ENCODE measurements around the gene KIF27.
A peak's percentile ranks its signal among the peaks of the same experiment; 100 is the strongest.
"Not testable (repeated sequence)": the region's sequence is repeated elsewhere in the genome, so short reads cannot be mapped to it uniquely, and the experiment has no call there.

The KIF27 gene

DNA sequence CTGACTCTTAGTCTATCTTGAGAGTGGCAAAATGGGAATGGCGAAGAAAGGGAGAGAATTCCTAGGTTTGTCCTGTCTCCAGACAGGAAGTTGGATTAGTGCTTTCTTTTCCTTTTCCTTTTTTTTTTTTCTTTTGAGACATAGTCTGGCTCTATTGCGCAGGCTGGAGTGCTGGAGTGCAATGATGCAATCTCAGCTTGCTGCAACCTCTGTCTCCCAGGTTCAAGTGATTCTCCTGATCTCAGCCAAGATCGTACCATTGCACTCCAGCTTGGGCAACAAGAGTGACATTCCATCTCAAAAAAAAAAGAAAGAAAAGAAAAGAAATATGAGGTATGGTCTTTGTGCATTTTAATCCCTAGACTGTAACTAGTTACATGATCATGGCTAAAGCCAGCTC, 12.6 kb upstream of the KIF27 start:
- peak; percentile 23 to 29 for DNase-seq (ENCODE audit: low read depth in 2 of 2)

DNA sequence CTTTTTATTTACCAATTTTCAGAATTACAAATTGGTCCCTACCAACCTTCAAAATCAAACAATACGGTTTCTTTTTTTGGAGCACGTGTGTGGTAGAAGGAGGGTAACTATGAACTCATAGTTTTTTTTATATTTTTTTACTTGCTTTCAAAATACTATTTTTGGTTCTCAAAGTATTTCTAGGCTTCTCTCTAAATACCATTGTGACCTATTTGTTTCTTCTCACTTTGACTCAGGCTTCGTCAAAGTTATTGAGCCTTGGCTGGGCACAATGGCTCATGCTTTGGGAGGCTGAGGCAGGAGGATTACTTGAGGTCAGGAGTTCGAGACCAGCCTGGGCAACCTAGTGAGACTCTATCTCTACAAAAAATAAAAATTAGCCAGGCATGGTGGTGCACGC, 11.6 kb upstream of the KIF27 start:
- DNase-seq (ENCODE audit: low read depth in 2 of 2), result no peak

DNA sequence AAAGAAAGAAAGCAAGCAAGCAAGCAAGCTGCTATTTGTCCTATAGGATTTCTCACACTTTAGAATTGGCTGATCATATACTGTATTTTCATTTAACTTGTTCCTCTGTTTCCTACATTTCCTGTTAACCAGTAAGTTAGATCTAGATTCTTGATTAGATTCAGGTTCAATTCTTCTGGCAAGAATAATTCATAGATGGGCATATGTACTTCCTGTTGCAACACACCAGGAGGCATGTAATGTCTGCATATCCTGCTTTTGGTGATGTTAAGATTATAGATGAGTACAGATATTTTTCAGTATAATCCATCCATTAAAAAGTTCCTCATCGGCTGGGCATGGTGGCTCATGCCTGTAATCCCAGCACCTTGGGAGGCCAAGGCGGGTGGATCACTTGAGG, 10.8 kb upstream of the KIF27 start:
- DNase-seq (ENCODE audit: low read depth in 2 of 2), result no peak

DNA sequence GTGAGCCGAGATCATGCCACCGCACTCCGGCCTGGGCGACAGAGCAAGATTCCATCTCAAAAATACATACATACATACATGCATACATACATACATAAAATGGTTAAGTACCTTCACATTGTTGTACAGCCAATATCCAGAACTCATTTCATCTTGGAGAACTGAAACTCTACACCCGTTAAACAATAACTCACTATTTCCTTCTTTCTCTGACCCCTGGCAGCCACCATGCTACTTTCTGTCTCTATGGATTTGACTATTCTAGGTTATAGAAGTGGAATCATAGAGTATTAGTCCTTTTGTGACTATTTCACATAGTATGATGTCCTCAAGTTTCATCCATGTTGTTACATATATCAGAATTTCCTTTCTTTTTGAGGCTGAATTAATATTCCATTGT, 9.6 kb upstream of the KIF27 start:
- no peak for DNase-seq (ENCODE audit: low read depth in 2 of 2)

DNA sequence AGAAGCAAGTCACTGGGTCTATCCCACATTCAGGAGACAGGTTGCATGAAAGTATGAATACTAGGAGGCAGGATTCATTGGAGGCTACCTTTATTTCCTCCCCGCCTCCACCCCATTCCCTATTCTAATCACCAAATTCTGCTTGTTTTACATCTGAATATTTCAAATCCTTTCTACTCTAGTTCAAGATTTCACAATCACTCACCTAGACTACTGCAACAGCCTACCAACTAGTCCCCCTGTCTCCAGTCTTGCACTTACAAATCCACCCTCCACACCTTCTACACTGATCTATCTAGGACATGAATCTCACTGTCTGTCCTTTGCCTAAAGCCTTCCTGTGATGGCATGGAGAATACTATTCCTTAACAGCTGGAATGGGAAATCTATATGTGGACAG, 6.4 kb upstream of the KIF27 start:
- no peak for DNase-seq (ENCODE audit: low read depth in 2 of 2)

DNA sequence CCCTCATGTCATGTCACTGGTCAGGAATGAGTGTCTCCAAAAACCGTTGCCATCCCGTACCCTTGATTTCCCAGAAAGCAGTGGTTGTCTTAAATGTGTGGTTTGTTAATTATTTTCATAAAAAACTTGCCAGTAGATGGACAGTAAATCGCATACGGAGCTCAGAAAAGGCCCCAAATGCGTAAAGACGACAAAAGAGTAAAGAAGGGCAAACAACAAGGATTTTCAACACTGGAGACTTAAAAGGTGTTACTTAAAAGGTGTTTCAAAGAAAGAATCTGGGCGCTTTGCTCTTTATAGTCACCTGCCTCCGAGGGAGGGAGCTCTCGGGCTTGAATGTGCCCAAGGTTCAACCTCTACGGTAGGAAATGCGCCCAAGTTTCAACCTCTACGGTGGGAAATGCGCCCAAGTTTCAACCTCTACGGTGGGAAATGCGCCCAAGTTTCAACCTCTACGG, 734 bp downstream of the KIF27 start:
- no peak for DNase-seq (ENCODE audit: low read depth in 2 of 2)

DNA sequence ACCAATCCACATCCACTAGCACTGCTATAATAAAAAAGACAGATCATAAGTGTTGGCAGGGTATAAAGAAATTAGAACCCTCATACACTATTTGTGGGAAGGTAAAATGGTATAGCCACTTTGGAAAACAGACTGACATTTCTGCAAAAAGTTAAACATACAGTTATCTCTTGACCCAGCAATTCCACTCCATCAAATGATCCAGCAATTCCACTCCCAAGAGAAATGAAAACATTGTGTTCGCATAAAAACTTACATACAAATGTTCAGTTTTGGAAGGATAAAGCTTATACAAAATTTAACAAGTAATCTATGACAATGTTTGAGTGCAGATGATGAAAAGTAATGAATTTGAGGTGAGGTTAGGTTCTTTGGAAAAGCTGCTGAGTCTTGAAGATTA, 2.1 kb downstream of the KIF27 start:
- DNase-seq (ENCODE audit: low read depth in 2 of 2), result no peak

DNA sequence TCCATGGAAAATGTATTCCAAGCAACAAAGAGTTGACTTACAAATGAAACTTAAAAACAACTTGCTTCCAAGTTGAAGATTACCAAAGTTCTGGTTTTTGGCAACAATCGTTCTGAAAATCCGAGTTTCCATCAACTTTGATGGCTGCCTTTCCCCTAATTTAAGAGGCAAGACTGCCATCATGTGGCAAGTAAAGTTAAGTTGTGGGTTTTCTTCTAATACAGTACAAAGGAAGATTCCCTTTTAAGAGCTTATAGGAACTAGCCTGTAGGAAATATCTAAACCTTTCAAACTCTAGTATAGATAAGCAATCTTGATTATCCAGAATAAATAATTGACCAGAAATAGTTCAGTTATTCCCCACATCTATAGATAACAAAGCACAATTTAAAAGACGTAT, 9.0 kb downstream of the KIF27 start:
- not testable (repeated sequence) for DNase-seq (ENCODE audit: low read depth in 2 of 2)

DNA sequence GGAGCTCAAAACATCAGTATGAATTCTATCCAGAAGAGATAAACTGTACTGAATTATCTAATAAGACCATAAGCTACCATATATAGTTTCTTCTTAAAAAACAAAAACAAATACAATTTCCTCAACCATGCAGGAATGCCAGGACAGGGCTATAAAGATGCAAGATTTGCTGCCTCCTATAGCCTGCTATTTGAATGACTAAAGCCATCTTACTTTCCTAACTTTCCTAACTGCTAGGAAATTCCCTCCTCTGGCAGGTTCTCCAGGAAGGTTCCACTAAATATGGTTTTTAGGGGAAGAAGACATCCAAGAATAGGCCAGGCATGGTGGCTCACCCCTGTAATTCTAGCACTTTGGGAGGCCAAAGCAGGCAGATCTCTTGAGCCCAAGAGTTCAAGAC, 15.1 kb downstream of the KIF27 start:
- no peak for DNase-seq (ENCODE audit: low read depth in 2 of 2)

DNA sequence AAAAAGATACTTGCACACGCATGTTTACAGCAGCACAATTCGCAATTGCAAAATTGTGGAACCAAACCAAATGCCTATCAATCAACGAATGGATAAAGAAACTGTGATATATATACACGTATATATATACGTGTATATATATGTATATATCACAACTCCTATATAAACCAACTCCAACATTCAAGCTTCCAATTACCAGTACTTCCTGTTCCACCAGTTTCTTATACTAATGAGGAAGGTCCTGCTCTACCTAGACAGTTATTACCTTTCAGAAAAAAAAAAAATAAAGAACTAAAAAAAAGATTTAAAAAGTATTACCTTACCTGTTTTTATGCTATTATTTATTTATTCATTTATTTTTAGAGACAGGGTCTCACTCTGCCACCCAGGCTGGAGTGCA, 20.6 kb downstream of the KIF27 start:
- not testable (repeated sequence) for DNase-seq (ENCODE audit: low read depth in 2 of 2)

DNA sequence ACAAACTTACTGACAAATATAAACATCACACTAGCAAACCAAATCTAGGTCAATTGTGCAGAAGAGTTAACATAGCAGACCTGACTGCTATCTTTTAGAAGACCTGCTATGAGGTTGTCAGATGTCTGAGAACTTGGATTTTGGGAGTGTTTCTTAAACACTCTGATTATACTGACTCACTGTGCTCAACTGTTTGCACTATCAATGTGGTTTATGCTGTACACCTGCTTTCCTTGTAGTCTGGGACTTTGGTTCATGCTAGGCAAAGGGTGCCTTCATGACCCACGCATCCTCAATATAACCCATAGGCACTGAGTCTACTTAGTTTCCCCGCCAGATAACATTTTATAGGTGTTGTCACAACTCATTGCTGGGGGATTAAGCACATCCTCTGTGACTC, 26.9 kb downstream of the KIF27 start:
- not testable (repeated sequence) for DNase-seq (ENCODE audit: low read depth in 2 of 2)

DNA sequence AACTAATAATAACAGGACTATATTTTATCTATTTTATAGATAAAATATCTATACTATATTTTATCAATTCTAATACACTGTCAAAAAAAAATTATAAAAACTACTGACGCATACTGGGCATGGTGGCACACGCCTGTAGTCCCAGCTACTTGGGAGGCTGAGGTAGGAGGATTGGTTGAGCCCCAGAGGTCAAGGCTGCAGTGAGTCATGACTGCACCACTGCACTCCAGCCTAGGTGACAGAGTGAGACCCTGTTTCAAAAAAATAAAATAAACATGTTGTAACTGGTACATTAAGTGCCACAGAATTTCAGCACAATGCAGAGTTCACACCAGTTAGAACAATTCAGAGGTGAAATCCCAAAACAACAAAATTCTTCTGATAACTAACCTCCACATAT, 34.7 kb downstream of the KIF27 start:
- DNase-seq (ENCODE audit: low read depth in 2 of 2), result not testable (repeated sequence)

DNA sequence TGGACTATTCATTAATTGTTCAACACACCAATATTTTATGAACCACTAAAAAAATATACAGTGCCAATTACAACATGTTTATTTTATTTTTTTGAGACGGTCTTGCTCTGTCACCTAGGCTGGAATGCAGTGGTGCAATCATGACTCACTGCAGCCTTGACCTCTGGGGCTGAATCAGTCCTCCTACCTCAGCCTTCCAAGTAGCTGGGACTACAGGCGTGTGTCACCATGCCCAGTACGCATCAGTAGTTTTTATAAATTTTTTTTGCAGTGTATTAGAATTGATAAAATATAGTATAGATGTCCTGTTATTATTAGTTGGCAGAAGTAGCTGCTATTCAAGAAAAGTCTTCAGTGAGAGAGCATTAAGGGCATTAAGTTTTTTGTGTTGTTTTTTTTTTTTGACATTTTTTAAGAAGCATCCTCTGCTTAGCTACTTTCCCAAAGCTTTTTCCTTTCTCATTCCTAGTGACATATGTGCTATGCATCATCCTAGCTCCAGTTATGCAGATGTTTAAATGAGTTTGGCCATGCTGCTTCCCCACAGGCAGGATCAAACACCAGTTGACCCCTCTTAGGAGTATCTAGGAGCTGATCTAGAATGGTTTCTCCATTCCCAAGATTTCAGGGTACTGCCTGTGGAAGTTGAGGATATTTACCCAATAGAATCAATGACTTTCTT, 35.5 kb downstream of the KIF27 start:
- peak; percentile 43 to 51 for DNase-seq (ENCODE audit: low read depth in 2 of 2)

DNA sequence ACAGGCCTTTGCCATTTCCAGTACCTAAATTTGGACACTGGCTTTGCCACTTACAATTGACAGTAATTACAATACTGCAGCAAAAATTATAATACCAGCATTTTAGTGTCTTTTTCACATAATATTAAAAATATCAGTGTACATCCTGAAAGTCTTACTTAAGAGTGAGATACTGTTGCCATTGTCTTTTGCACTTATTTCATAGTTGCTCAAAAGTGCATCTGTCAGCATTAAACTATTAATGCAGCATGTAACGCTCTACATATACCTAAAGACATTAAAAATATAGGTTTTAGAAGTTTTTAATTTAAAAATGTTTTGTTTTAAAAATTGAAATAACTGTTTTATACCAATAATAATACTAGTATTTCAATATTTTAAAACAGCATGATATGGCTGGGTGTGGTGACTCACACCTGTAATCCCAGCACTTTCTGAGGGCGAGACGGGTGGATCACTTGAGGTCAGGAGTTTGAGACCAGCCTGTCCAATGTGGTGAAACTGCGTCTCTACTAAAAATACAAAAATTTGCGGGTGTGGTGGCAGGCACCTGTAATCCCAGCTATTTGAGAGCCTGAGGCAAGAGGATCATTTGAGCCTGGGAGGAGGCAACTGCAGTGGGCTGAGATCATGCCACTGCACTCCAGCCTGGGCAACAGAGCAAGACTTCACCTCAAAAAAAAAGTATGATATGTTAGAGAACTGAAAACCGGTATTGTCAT, 39.4 kb downstream of the KIF27 start:
- not testable (repeated sequence) for DNase-seq (ENCODE audit: low read depth in 2 of 2)

DNA sequence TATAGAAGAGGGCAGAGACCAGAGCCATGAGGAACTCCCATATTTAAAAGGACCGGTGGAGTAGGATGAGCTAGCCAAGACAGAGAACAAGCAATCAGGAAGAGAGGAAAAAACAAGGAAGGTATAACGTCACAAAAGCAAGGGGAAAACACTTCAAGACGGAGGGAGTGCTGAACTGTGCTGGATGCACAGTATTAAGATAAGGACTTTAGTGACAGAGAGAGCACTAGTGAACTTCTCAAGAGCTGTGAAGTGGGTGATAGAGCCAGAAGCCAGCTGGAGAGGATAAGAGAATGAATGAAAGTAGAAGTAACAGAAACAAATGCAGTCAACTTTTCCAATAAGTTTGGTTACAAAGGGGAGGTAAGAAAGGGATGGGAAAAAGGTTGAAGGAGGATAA, 45.7 kb downstream of the KIF27 start:
- not testable (repeated sequence) for DNase-seq (ENCODE audit: low read depth in 2 of 2)

DNA sequence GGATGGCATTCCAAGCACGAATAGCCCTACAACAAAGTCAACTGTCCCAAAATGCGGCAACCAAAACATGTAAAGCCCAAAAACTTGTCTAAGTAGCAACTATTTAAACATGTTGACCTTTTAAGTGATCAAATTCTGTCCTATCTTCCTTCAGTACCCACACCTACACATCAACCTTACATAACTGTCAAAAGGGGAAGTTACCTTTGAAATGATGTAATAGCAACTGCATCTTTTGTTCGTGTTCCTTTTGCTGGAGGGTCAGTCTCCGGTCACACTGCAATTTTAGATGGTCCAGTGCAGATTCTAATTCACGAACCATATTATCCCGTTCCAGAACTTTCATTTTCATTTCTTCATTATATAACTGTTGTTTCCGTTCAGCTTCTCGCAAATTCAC, 71.3 kb downstream of the KIF27 start:
- not testable (repeated sequence) for DNase-seq (ENCODE audit: low read depth in 2 of 2)

DNA sequence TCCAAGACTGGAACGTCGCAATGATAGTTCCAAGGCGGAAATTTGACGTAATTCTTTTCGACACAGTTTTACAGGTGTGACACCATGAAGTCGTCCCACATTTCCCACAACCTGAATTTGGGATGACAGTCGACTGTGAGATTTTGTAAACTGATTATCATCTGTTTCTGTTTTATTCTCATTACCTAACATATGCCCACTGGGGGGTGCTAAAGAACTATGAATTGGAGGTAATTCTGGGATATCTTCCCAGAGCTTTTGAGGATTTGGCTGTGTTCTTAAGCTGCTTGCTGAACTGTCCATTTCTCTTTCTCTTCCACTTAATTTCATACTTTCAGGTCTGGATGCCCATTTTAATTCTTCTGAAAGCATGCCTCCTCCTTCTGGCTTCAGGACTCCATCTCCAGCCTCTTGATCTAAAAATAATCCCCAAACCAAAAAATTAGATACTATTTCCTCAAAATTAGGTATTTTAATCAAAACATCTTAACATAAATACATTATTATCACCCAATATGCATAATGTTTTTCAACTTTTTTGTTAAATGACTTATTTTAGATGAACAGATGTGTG, 84.1 kb downstream of the KIF27 start:
- DNase-seq (ENCODE audit: low read depth in 2 of 2), result not testable (repeated sequence)

DNA sequence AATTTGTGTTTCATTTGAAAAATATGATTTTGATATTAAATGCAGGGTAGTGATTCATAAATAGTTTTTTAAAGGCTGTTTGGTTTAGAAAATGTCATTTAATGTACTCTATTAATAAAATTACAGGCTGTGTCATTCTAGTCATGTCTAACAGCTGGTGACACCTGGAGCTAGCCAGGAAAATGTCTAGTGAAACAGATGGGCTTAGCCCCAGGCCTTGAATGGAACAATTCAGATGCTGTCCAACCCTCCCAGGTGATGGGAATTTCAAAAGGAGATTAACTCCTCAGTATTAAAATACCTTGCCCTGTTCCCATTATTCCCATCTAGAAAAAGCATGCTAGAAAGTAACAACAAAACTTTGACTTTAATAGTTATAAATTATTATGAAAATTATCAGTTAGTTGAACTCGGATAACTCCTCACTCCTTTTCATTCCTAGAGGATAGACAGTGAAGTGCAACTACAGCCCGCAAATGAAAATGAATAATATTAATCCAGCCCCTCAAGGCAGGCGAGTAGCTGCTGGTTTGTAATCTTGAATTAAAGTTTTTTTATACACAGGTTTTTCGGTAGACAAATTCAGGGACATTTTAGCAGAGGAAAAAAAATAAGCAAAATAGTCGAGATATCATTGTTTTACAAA, 90.7 kb downstream of the KIF27 start:
- not testable (repeated sequence) for DNase-seq (ENCODE audit: low read depth in 2 of 2)

DNA sequence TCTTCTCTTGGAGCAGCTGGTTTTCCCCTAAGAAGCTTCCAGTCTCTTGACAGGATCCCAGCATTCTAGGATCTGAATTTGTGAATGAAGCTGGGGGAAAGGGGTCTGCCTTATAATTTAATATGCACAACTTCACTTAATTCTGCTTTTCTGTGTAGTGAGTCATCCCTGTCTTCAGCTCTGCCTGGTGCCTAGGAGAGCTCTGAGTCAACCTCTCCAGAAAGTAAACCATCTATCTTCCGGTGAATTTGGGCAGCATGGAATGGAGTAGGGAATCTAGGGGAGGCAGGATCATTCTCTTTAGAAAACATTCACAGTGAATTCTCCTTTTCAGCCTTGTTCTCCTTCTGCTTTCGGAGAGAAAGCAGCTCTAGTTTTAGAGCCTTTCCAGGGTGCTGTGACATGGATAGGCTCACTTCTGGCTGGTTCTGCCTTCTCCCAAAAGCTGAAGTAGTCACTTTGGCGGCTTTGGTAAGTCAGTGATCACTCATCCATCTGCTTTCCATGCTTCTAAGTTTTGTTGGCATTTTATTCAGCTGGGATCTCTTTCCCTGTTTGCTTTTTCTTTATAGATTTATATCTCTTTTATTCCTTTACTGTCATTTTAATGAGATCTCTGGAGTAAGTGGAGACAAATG, 96.1 kb downstream of the KIF27 start:
- peak in 1 of 2 experiments; percentile 11 for DNase-seq (ENCODE audit: low read depth in 2 of 2)

DNA sequence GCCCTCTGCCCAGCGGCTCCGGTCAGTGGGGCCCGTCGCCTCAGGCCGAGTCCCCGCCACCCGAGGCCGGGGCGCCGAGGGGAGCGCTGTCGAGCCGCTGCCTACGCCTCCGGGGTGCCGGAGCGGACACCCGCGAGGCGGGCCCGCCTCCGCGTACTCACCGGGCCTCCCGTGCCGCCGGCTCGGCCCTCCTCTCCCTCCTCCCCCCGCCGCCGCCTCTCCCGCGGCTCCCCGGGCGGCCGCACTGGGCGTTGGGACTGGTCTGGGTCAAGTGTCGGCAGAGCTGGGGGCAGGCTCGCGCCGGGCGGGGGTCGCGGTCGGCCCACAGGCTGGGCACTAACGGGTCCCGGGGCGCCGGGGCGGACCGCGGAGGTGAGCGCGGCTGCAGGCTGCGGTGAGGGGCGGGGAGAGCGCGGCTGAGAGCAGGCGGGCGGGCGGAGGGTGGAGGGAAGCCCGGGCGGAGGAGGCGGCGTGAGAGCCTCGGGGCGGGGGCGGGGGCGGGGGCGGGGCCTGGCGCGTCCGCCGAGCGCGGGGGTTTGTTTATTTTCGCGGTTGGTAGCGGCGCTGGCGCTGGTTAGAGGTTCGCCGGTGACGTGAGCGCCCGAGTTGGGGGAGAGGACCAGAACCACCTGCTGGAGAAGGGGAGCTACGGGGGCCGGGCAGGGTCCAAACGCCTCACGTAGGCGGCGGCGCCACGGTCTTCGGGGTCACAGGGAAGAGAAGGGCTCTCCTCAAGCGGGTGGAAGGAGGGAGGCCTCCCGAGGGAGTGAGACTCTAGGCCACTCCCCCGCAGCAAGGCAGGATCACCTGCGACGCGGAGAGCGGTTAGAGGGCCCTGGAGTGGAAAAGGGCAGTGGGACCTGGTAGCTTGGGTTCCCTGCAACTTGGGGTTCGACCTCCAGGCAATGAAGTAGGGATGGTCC, 103.6 kb downstream of the KIF27 start, which contains the start of gene GKAP1:
Gene GKAP1, minus strand, starts transcription at position 414 of the 923 bp plus-strand sequence. CDS start 11,252 bp downstream, outside the sequence.
- DNase-seq (ENCODE audit: low read depth in 2 of 2), result peak; percentile 10 to 20

DNA sequence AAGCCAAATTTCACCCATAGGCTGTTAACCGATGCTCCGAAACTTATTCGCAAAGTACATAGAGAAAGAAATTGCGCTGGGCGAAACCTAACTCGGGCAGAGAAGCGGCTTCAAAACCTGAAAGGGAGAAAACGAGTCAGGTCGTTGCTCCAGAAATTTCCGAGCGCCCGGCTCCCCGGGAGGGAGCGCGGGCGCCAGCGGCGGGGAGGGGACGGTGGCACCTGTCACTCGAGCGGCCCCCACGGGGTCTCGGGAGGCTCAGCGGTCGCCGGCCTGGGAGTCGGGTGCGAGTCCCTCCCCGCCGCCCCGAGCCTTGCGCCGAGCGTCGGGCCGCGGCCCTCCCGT, 104.2 kb downstream of the KIF27 start:
- DNase-seq (ENCODE audit: low read depth in 2 of 2), result not testable (repeated sequence)
